ENCODE measurements around the gene METTL4. TPM values are rescaled to one million over a fixed set of nuclear protein-coding genes. Genes with fewer than 3 reads are reported as not detected.

METTL4 gene
- total RNA-seq, 1 experiment from 2014 or later = 20.3 TPM

DNA sequence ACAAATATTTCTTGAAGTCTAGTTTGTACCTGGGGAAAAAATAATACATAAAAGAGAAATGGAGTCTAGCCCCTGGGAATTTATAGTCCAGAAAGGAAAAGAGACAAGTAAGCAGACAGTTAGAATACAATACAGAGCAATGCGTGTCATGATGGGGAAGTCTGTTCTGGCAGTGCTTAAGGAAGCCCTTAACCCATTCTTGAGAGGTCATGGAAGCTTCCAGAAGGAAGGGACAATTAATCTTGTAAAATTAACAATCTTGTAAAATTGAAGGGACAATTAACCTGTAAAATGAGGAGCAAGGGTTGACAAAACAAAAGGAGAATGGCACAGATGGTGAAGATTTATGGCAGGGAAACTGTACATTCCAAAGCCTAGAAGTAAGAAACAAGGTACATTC lies 66.7 kb downstream of the METTL4 start:
- no peak for DNase-seq
- no peaks in the 10 kb centered on the region for H3K36me3 Mint-ChIP-seq (ENCODE audit: insufficient read depth, unreplicated experiment)
- TF ChIP-seq, protein P1, sequence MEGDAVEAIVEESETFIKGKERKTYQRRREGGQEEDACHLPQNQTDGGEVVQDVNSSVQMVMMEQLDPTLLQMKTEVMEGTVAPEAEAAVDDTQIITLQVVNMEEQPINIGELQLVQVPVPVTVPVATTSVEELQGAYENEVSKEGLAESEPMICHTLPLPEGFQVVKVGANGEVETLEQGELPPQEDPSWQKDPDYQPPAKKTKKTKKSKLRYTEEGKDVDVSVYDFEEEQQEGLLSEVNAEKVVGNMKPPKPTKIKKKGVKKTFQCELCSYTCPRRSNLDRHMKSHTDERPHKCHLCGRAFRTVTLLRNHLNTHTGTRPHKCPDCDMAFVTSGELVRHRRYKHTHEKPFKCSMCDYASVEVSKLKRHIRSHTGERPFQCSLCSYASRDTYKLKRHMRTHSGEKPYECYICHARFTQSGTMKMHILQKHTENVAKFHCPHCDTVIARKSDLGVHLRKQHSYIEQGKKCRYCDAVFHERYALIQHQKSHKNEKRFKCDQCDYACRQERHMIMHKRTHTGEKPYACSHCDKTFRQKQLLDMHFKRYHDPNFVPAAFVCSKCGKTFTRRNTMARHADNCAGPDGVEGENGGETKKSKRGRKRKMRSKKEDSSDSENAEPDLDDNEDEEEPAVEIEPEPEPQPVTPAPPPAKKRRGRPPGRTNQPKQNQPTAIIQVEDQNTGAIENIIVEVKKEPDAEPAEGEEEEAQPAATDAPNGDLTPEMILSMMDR (IDR thresholded peaks at IDR 0.05; ENCODE audit: unreplicated experiment) = no peak
- H3K9me3 Mint-ChIP-seq (ENCODE audit: low read depth, unreplicated experiment) = no peaks in the 10 kb centered on the region
- no peak overlapping the region for H3K4me3 Mint-ChIP-seq (ENCODE audit: low read depth, unreplicated experiment)
- intact Hi-C loops (cut with micrococcal nuclease; ENCODE audit: unreplicated experiment) = no loop called here
- H3K27me3 Mint-ChIP-seq (ENCODE audit: unreplicated experiment) = no peaks in the 10 kb centered on the region
- H3K4me1 Mint-ChIP-seq (ENCODE audit: low read depth, unreplicated experiment) = no peaks in the 10 kb centered on the region
- H3K27ac Mint-ChIP-seq (ENCODE audit: unreplicated experiment) = no peak overlapping the region
- CTCF ChIA-PET = no interaction called here
- BruUV-seq (replicated peaks) = no TSS peak

DNA sequence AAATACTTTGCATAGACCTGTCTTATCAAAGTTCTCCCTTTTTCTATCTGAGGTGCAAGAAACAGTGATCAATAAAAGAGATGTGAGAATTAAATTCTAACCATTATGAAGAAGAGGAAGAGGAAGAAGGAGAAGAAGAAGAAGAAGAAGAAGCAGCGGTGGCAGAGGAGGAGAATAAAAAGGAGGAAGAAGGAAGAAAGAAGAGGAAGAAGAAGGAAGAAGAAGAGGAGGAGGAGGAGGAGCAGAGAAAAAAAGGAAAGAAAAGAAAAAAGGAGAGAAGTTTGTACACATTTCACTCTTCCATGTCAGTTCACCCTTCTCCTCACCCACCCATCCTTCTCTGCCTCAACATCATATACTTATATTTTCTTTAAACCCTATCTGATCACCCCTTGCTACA lies 68.4 kb downstream of the METTL4 start:
- intact Hi-C loops (cut with micrococcal nuclease; ENCODE audit: unreplicated experiment) = no loop called here
- no peaks in the 10 kb centered on the region for H3K9me3 Mint-ChIP-seq (ENCODE audit: low read depth, unreplicated experiment)
- H3K4me3 Mint-ChIP-seq (ENCODE audit: low read depth, unreplicated experiment) = no peak overlapping the region
- no peaks in the 10 kb centered on the region for H3K27me3 Mint-ChIP-seq (ENCODE audit: unreplicated experiment)
- H3K36me3 Mint-ChIP-seq (ENCODE audit: insufficient read depth, unreplicated experiment) = no peaks in the 10 kb centered on the region
- no peaks in the 10 kb centered on the region for H3K4me1 Mint-ChIP-seq (ENCODE audit: low read depth, unreplicated experiment)
- TF ChIP-seq, protein P1 (IDR thresholded peaks at IDR 0.05; ENCODE audit: unreplicated experiment) = no peak
- H3K27ac Mint-ChIP-seq (ENCODE audit: unreplicated experiment) = no peak overlapping the region
- CTCF ChIA-PET = no interaction called here
- DNase-seq = no peak
- no TSS peak for BruUV-seq (replicated peaks)

DNA sequence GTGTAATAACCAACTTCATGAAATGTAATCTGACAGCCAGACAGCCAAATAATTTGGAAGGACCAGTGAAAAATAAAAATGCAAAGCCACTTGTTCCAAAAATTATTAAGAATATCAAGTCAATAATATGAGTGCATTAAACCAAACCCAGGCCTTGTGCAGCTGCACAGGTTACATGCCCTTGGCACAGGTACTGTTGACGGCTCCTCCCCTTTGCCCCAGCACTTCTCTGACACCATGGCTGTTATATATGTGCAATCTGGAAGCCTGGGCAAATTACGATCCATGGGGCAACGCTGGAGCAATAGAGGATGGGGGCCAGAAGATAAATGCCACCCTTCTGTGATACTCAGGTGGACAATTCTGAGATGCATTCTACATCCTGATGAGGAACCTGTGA lies 68.9 kb downstream of the METTL4 start:
- H3K36me3 Mint-ChIP-seq (ENCODE audit: insufficient read depth, unreplicated experiment) = no peaks in the 10 kb centered on the region
- H3K4me3 Mint-ChIP-seq (ENCODE audit: low read depth, unreplicated experiment) = no peak overlapping the region
- no peak overlapping the region for H3K27ac Mint-ChIP-seq (ENCODE audit: unreplicated experiment)
- H3K9me3 Mint-ChIP-seq (ENCODE audit: low read depth, unreplicated experiment) = no peaks in the 10 kb centered on the region
- TF ChIP-seq, protein P1 (IDR thresholded peaks at IDR 0.05; ENCODE audit: unreplicated experiment) = no peak
- CTCF ChIA-PET = no interaction called here
- intact Hi-C loops (cut with micrococcal nuclease; ENCODE audit: unreplicated experiment) = no loop called here
- no TSS peak for BruUV-seq (replicated peaks)
- H3K27me3 Mint-ChIP-seq (ENCODE audit: unreplicated experiment) = no peaks in the 10 kb centered on the region
- H3K4me1 Mint-ChIP-seq (ENCODE audit: low read depth, unreplicated experiment) = no peaks in the 10 kb centered on the region
- no peak for DNase-seq

DNA sequence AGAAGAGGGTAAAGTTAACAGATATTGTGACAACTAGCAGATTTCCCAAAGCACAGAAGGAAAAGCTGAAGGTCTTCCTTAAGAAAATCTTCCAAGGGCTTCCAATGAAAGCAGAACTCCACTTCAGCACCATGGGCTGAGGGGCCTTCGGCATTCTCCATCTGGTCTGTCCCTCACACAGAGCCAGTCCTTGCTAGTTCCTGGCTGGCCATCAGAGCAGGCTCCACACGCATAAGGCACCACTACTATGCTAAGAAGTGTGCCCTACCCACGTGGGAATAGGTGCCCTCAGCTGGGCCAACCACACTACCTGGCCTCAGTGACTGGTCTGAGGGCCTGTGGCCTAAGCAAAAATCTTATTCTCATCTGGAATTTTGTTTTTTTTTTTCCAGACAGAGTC lies 73.5 kb downstream of the METTL4 start:
- TF ChIP-seq, protein P1 (IDR thresholded peaks at IDR 0.05; ENCODE audit: unreplicated experiment) = no peak
- H3K27me3 Mint-ChIP-seq (ENCODE audit: unreplicated experiment) = no peaks in the 10 kb centered on the region
- no peaks in the 10 kb centered on the region for H3K4me1 Mint-ChIP-seq (ENCODE audit: low read depth, unreplicated experiment)
- no TSS peak for BruUV-seq (replicated peaks)
- H3K27ac Mint-ChIP-seq (ENCODE audit: unreplicated experiment) = no peak overlapping the region
- DNase-seq = no peak
- no peaks in the 10 kb centered on the region for H3K9me3 Mint-ChIP-seq (ENCODE audit: low read depth, unreplicated experiment)
- no peak overlapping the region for H3K4me3 Mint-ChIP-seq (ENCODE audit: low read depth, unreplicated experiment)
- CTCF ChIA-PET = no interaction called here
- intact Hi-C loops (cut with micrococcal nuclease; ENCODE audit: unreplicated experiment) = no loop called here
- no peaks in the 10 kb centered on the region for H3K36me3 Mint-ChIP-seq (ENCODE audit: insufficient read depth, unreplicated experiment)

DNA sequence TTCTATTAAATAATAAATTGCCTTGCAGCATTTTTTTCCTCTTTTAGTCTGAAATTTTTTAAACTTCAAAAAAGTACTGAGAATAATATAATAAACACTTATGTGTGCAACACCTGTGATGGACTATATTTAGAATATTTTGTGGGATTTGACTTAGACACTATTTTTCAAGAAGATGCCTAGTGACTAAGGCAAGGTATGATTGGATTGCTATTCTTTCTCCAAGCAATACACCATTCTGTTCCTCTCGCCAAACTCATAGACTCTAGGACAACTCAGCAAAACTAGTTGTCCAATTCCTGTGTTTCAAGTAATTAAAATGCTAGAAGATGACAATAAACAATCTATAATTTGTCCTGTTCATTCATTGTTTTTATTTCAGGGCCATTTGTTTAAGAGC lies 75.9 kb downstream of the METTL4 start:
- no peaks in the 10 kb centered on the region for H3K4me1 Mint-ChIP-seq (ENCODE audit: low read depth, unreplicated experiment)
- H3K9me3 Mint-ChIP-seq (ENCODE audit: low read depth, unreplicated experiment) = no peaks in the 10 kb centered on the region
- no peak overlapping the region for H3K4me3 Mint-ChIP-seq (ENCODE audit: low read depth, unreplicated experiment)
- CTCF ChIA-PET = no interaction called here
- intact Hi-C loops (cut with micrococcal nuclease; ENCODE audit: unreplicated experiment) = no loop called here
- no peaks in the 10 kb centered on the region for H3K27me3 Mint-ChIP-seq (ENCODE audit: unreplicated experiment)
- DNase-seq = no peak
- no TSS peak for BruUV-seq (replicated peaks)
- no peak overlapping the region for H3K27ac Mint-ChIP-seq (ENCODE audit: unreplicated experiment)
- no peaks in the 10 kb centered on the region for H3K36me3 Mint-ChIP-seq (ENCODE audit: insufficient read depth, unreplicated experiment)
- TF ChIP-seq, protein P1 (IDR thresholded peaks at IDR 0.05; ENCODE audit: unreplicated experiment) = no peak
